Inferior parietal cortex (tissue), 1 donor: ENCODE results near the gene SLC48A1.

ENCODE experiments used
- DNase-seq: peaks from one replicate; pipeline ENCODE4 v3.0.0-alpha.2; 2016; ENCODE audit errors: extremely low spot score

SLC48A1 gene

DNA sequence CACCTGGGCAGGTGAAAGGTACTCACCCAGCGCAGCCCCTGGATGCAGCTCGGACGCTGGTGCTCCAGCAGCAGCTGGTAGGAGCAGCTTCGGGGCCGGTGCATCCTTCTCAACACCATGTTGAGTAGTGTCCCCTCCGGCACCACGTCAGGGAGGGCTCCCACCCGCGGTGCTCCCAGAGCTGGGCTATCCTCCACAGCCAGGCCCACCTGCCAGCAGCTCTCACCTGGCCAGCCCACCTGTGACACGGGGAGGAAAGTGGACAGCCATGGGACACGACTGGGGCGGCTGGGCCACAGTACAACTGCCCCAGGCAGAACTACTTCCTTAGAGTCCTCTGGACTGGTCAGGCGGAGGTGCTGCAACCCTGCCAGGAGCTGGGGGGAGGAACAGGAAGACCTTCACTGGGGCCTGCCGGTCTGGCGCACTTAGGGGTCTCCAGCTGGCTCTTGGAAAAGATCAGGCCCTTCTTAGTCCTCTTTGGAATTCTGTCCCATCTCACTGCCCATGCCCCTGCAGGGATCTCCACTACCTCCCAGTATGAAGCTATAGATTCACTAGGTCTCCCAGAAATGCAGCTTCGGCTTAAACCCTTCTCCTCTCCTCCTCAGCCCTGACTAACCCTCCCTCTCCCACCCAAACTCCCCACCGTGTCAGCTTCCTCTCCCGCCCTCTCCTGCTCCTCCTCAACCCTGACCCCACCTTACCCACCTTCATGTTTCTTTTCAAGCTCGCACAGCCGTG lies 15.0 kb upstream of the SLC48A1 start:
- no peak for DNase-seq

- DNase-seq = no peak
Observed at GRCh38 chr12:47758584-47758833, 14.5 kb upstream of the SLC48A1 start.

DNA sequence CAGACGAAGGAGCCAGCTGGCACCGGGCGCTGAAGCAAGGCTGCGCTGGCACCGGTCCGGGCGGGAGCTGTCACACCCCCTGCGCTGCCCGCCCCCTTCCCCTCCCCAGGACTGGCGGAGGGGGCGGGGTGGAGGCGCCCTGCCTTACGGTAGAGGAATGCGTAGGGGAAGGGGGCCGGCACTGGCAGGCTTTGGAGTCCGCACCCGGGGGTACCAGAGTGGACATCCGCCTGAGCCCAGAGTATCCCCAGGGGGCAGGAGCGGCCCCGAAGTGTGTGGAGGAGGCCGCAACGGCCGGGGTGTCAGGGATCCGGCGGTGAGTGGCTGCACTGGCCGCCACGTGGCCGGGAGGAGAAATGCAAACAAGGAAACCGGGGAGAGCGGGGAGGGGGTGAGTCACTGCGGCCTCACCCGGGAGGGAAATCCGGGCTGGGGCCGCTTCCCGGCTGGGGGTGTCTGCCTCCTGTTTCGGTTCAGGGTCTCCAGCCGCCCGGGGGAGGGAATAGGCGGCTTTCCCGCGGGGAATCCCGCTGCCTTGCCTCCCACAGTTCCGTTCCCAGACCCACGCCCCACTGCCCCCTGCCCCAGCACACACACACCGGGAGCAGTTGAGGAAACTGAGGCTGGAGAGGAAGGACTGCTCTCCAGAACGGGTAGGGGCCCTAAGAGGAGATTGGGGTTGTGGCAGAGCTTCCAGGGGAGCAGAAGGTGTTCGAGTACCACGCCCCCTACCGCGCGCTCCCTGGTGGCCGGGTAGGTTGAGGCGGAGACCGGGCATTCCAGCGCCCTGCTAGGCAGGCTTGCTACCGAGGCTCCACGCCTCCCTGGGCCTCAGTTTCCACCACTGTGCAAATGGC lies 14.0 kb upstream of the SLC48A1 start, which contains the start of gene RAPGEF3:
Gene RAPGEF3, minus strand, starts transcription at position 47 of the 857 bp plus-strand sequence. CDS start 324 bp downstream, outside the sequence.
- DNase-seq = peak; percentile 79

GRCh38 chr12:47762850-47763465 lies 10.1 kb upstream of the SLC48A1 start:
- no peak for DNase-seq

GRCh38 chr12:47763481-47764346 lies 9.3 kb upstream of the SLC48A1 start:
- no peak for DNase-seq

GRCh38 chr12:47766502-47767215 lies 6.4 kb upstream of the SLC48A1 start:
- DNase-seq = no peak

GRCh38 chr12:47767216-47767724 lies 5.8 kb upstream of the SLC48A1 start:
- no peak for DNase-seq

GRCh38 chr12:47768323-47768811 lies 4.7 kb upstream of the SLC48A1 start:
- no peak for DNase-seq

DNA sequence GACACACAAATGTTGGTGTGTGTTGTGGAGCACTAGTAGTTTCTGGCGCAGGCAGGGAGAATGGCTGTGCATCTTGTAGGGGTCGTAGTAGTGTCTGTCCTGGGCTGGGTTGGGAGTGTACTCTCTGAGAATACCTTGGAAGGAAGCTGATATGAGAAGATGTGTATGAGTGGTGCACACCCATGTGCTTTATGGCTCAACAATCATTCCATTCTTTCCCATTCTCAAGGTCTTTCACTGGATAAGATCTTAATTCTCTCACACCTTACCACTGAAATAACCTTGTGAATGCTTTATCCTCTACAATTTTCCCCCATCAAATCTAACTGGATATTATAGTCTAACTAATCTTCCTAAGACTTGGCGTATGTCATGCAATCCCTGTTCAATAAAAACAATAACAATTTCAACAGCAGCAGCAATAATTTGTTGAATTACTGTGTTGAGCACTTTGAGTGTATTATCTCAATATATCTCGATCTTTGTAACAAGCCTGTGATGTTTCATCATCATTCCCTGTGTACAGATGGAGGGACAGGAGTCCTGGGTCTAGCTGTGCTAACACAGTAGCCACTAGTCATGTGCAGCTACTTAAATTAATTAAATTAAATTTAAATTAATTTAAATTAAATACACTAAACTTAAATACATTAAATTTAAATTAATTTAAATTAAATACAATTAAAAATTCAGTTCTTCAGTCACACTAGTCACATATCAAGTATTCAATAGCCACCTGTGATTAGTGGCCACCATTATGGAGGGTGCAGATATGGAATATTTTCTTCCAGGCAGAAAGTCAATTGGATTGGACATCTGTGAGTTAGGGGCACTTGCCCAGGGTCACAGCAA lies 3.6 kb upstream of the SLC48A1 start:
- no peak for DNase-seq

- no peak for DNase-seq
Observed at GRCh38 chr12:47770086-47770726, 2.8 kb upstream of the SLC48A1 start.

- DNase-seq = no peak
Observed at GRCh38 chr12:47771304-47771703, 1.7 kb upstream of the SLC48A1 start.

DNA sequence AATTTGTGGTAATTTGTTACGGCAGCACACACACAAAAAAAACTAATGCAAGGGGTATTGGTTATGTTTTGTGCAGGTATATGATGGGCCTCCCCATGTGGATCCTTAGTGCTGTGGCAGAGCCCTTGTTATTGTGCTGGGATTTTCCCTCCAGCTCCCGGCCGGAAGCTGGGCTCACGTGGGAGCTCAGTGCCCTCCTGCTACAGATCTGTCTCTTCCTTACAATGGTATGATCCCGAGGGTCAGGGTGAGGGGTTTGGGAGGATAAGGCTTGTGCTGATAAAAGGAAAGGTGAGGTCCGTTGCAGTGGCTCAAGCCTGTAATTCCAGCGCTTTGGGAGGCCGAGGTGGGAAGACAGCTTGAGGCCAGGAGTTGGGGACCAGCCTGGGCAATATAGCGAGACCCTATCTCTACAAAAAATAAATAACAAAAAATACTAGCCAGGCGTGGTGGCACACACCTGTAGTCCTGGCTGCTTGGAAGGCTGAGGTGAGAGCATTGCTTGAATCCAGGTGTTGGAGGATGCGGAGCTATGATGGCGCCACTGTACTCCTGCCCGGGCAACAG lies 861 bp upstream of the SLC48A1 start:
- no peak for DNase-seq

DNA sequence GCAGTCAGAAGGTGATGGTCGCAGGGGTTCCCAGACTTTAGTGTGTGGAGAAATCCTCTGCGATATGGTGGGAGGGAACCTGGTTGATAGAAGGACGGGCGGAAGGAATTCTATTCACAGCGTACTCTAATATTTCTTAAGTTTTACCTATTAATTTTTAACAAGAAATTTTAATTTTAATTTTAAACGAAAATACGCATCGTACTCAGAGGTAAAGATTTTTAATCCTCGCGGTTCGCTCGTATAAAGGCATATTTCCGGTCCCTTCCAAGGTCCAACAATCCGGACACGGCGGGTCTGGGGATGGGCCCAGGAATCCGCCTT lies 338 bp upstream of the SLC48A1 start:
- no peak for DNase-seq

DNA sequence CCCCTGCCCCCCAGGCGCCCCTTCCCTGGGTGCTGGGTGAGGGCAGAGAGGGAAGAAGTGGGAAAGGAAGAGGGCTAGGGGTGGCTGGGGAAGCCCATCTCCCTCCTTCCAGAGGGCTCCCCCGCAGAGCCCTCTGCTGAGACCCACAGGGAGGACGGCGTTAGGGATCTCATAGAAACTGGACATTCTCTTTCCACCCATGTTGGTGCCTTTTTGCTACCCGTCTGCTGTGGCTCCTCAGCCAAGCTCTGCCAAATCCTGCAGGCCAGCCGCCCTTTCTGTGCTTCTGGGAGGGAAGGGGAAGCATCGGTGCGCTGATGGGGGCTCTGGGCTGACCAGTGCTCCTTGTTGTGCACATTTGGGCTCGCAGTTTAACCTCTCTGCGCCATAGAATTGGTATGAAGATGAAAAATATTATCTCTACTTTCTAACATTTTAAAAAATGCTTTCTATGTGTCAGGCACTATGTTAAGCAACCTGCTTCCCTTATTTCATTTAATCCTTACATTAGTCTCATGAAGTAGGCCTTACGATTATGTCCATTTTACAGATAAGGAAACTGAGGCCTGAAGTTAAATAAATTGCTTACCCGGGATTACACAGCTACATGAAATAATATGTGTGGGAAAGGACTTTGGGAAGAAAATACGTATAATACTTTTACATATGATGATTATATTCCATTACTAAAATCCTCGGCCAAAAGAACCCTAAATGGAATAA lies 981 bp downstream of the SLC48A1 start:
- DNase-seq = no peak

DNA sequence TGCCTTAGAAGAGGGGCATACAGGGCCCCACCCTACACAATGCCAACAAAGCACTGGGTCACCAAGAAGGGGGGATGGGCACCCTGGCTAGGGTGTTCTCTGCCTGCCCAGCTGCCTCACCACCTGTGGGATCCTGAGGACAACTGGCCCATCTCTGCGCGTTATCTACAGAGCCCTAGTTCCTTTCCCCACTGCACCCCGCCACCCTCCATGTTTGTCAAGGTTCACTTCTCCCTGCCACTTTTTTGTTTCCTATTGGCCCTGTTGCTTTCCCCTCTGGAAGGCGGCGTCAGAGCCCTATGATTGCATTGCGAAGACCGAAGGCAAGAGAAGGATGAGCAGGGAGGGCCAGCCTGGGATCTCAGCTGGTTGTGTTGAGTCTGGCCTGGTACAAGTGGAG lies 1.6 kb downstream of the SLC48A1 start:
- no peak for DNase-seq

DNA sequence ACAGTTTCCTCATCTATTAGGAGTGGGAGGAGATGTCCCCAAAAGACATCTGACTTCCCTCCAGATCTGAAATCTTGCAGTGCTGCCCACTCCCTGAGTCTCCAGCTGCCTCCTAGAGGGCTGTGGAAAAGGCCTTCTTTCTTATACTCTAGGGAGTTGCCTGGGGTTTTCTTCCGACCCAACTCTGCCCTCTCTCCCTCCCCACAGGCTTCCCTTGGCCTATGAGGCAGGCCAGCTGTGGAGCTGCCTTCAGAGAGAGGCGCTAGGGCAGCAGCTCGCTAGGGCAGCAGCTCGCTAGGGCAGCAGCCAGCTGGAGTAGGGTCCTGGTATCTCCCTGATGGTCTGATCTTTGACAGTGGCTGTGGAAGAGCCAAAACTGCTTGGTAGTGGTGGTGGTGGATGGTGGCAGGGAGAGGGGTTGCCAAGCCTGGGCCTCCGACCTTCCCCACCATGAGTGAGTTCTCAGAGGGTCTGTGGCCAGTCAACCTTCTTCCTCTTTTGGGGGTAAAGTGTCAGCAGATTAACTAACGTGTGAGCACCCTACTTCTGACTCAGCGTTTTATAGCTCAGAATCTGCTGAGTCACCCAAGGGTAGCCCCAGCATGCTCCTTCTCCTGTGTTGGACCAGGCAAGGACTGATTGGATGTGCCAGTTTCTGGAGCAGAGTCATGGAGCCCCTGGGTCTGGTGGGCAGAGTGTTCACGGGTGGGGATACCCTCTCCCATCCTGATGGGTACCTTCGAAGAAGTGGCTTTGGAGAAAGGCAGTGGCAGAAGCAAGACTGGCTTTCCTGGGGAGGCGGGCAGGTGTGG lies 2.3 kb downstream of the SLC48A1 start:
- peak; percentile 66 for DNase-seq

DNA sequence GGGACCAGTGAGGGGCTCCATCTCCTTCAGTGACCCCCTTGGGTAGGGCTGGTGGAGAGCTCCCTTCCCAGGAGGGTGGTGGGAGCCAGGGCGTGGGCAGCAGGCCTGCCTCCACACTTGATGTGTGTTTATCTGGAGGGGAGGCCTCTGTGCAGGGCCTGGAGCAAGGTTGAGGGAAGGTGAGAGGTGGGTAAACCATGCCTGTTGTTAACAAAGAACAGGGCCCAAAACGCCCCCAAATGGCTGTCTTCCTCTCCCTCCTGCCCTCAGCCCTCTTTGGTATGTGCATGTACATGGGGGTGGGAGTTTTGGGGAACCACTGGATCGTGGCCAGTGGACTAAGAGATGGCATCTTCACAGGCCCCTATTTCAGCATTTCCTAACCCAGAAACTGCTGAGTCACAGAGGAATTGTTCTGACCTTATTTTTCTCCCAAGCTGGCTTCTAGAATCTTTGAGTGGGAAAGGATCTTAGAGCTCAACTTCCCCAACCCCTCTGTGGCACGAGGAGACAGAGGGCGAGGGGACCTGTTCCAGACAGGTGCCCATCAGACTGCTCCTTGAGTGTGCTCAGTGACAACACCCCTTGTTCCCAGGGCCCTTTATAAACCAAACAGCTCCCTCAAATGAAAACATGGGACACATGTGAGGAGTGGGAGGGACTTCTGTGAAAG lies 3.6 kb downstream of the SLC48A1 start:
- peak; percentile 56 for DNase-seq
